Measurements from ENCODE around the gene RBM4B.

The RBM4B gene

GRCh38 chr11:66707486-66707885, 29.8 kb upstream of the RBM4B start:
- no peaks in the 10 kb centered on the region for H3K4me1 ChIP-seq (ENCODE audit: control insufficient read depth in 1 of 2, insufficient read depth in 2 of 2, low read length in 2 of 2)
- no peaks in the 10 kb centered on the region for H3K9me3 ChIP-seq (ENCODE audit: control insufficient read depth in 1 of 2, low read length in 2 of 2)
- H3K27ac ChIP-seq (ENCODE audit: low read depth, low read length): no peak overlapping the region
- no peaks in the 10 kb centered on the region for H3K36me3 ChIP-seq (ENCODE audit: control insufficient read depth in 1 of 2, insufficient read depth in 2 of 2, low read length in 2 of 2)
- no peaks in the 10 kb centered on the region for H3K27me3 ChIP-seq (ENCODE audit: control insufficient read depth in 1 of 2, insufficient read depth in 2 of 2, low read length in 2 of 2)
- H3K9ac ChIP-seq (ENCODE audit: low read depth in 1 of 2, low read length in 2 of 2): no peak overlapping the region
- no peak overlapping the region for H3K4me3 ChIP-seq (ENCODE audit: low read depth in 1 of 2, low read length in 2 of 2)

- H3K27ac ChIP-seq (ENCODE audit: low read depth, low read length): no peak overlapping the region
- H3K4me1 ChIP-seq (ENCODE audit: control insufficient read depth in 1 of 2, insufficient read depth in 2 of 2, low read length in 2 of 2): no peaks in the 10 kb centered on the region
- H3K9ac ChIP-seq (ENCODE audit: low read depth in 1 of 2, low read length in 2 of 2): no peak overlapping the region
- no peaks in the 10 kb centered on the region for H3K9me3 ChIP-seq (ENCODE audit: control insufficient read depth in 1 of 2, low read length in 2 of 2)
- no peak overlapping the region for H3K4me3 ChIP-seq (ENCODE audit: low read depth in 1 of 2, low read length in 2 of 2)
- no peaks in the 10 kb centered on the region for H3K36me3 ChIP-seq (ENCODE audit: control insufficient read depth in 1 of 2, insufficient read depth in 2 of 2, low read length in 2 of 2)
- no peaks in the 10 kb centered on the region for H3K27me3 ChIP-seq (ENCODE audit: control insufficient read depth in 1 of 2, insufficient read depth in 2 of 2, low read length in 2 of 2)
Observed at GRCh38 chr11:66706989-66707388, 29.3 kb upstream of the RBM4B start.

GRCh38 chr11:66705587-66706335, 28.1 kb upstream of the RBM4B start:
- Histone ChIP-seq H3K36me3 (ENCODE audit: control insufficient read depth in 1 of 2, insufficient read depth in 2 of 2, low read length in 2 of 2) (no peaks in the 10 kb centered on the region), H3K9ac (ENCODE audit: low read depth in 1 of 2, low read length in 2 of 2) (no peak overlapping the region), H3K27ac (ENCODE audit: low read depth, low read length) (no peak overlapping the region), H3K27me3 (ENCODE audit: control insufficient read depth in 1 of 2, insufficient read depth in 2 of 2, low read length in 2 of 2) (no peaks in the 10 kb centered on the region), H3K9me3 (ENCODE audit: control insufficient read depth in 1 of 2, low read length in 2 of 2) (no peaks in the 10 kb centered on the region), H3K4me3 (ENCODE audit: low read depth in 1 of 2, low read length in 2 of 2) (no peak overlapping the region), H3K4me1 (ENCODE audit: control insufficient read depth in 1 of 2, insufficient read depth in 2 of 2, low read length in 2 of 2) (no peaks in the 10 kb centered on the region)

GRCh38 chr11:66704659-66705360, 27.1 kb upstream of the RBM4B start:
- no peaks in the 10 kb centered on the region for H3K4me1 ChIP-seq (ENCODE audit: control insufficient read depth in 1 of 2, insufficient read depth in 2 of 2, low read length in 2 of 2)
- H3K4me3 ChIP-seq (ENCODE audit: low read depth in 1 of 2, low read length in 2 of 2): no peak overlapping the region
- H3K27me3 ChIP-seq (ENCODE audit: control insufficient read depth in 1 of 2, insufficient read depth in 2 of 2, low read length in 2 of 2): no peaks in the 10 kb centered on the region
- H3K9me3 ChIP-seq (ENCODE audit: control insufficient read depth in 1 of 2, low read length in 2 of 2): no peaks in the 10 kb centered on the region
- no peak overlapping the region for H3K9ac ChIP-seq (ENCODE audit: low read depth in 1 of 2, low read length in 2 of 2)
- no peaks in the 10 kb centered on the region for H3K36me3 ChIP-seq (ENCODE audit: control insufficient read depth in 1 of 2, insufficient read depth in 2 of 2, low read length in 2 of 2)
- no peak overlapping the region for H3K27ac ChIP-seq (ENCODE audit: low read depth, low read length)

- Histone ChIP-seq H3K27ac (ENCODE audit: low read depth, low read length) (no peak overlapping the region), H3K4me1 (ENCODE audit: control insufficient read depth in 1 of 2, insufficient read depth in 2 of 2, low read length in 2 of 2) (no peaks in the 10 kb centered on the region), H3K9me3 (ENCODE audit: control insufficient read depth in 1 of 2, low read length in 2 of 2) (no peaks in the 10 kb centered on the region), H3K9ac (ENCODE audit: low read depth in 1 of 2, low read length in 2 of 2) (no peak overlapping the region), H3K27me3 (ENCODE audit: control insufficient read depth in 1 of 2, insufficient read depth in 2 of 2, low read length in 2 of 2) (no peaks in the 10 kb centered on the region), H3K36me3 (ENCODE audit: control insufficient read depth in 1 of 2, insufficient read depth in 2 of 2, low read length in 2 of 2) (no peaks in the 10 kb centered on the region), H3K4me3 (ENCODE audit: low read depth in 1 of 2, low read length in 2 of 2) (no peak overlapping the region)
Observed at GRCh38 chr11:66701432-66702240, 23.9 kb upstream of the RBM4B start.

GRCh38 chr11:66700742-66701141, 23.1 kb upstream of the RBM4B start:
- H3K9me3 ChIP-seq (ENCODE audit: control insufficient read depth in 1 of 2, low read length in 2 of 2): no peaks in the 10 kb centered on the region
- no peak overlapping the region for H3K27ac ChIP-seq (ENCODE audit: low read depth, low read length)
- no peaks in the 10 kb centered on the region for H3K36me3 ChIP-seq (ENCODE audit: control insufficient read depth in 1 of 2, insufficient read depth in 2 of 2, low read length in 2 of 2)
- H3K4me1 ChIP-seq (ENCODE audit: control insufficient read depth in 1 of 2, insufficient read depth in 2 of 2, low read length in 2 of 2): no peaks in the 10 kb centered on the region
- no peak overlapping the region for H3K4me3 ChIP-seq (ENCODE audit: low read depth in 1 of 2, low read length in 2 of 2)
- no peak overlapping the region for H3K9ac ChIP-seq (ENCODE audit: low read depth in 1 of 2, low read length in 2 of 2)
- H3K27me3 ChIP-seq (ENCODE audit: control insufficient read depth in 1 of 2, insufficient read depth in 2 of 2, low read length in 2 of 2): no peaks in the 10 kb centered on the region

- Histone ChIP-seq H3K4me3 (ENCODE audit: low read depth in 1 of 2, low read length in 2 of 2) (no peak overlapping the region), H3K36me3 (ENCODE audit: control insufficient read depth in 1 of 2, insufficient read depth in 2 of 2, low read length in 2 of 2) (no peaks in the 10 kb centered on the region), H3K9me3 (ENCODE audit: control insufficient read depth in 1 of 2, low read length in 2 of 2) (no peaks in the 10 kb centered on the region), H3K9ac (ENCODE audit: low read depth in 1 of 2, low read length in 2 of 2) (no peak overlapping the region), H3K4me1 (ENCODE audit: control insufficient read depth in 1 of 2, insufficient read depth in 2 of 2, low read length in 2 of 2) (no peaks in the 10 kb centered on the region), H3K27ac (ENCODE audit: low read depth, low read length) (no peak overlapping the region), H3K27me3 (ENCODE audit: control insufficient read depth in 1 of 2, insufficient read depth in 2 of 2, low read length in 2 of 2) (no peaks in the 10 kb centered on the region)
Observed at GRCh38 chr11:66700337-66700736, 22.6 kb upstream of the RBM4B start.

GRCh38 chr11:66698491-66698890, 20.8 kb upstream of the RBM4B start:
- Histone ChIP-seq H3K4me3 (ENCODE audit: low read depth in 1 of 2, low read length in 2 of 2) (no peak overlapping the region), H3K9me3 (ENCODE audit: control insufficient read depth in 1 of 2, low read length in 2 of 2) (no peaks in the 10 kb centered on the region), H3K9ac (ENCODE audit: low read depth in 1 of 2, low read length in 2 of 2) (no peak overlapping the region), H3K27ac (ENCODE audit: low read depth, low read length) (no peak overlapping the region), H3K27me3 (ENCODE audit: control insufficient read depth in 1 of 2, insufficient read depth in 2 of 2, low read length in 2 of 2) (no peaks in the 10 kb centered on the region), H3K4me1 (ENCODE audit: control insufficient read depth in 1 of 2, insufficient read depth in 2 of 2, low read length in 2 of 2) (no peaks in the 10 kb centered on the region), H3K36me3 (ENCODE audit: control insufficient read depth in 1 of 2, insufficient read depth in 2 of 2, low read length in 2 of 2) (no peaks in the 10 kb centered on the region)

- no peak overlapping the region for H3K4me3 ChIP-seq (ENCODE audit: low read depth in 1 of 2, low read length in 2 of 2)
- H3K27ac ChIP-seq (ENCODE audit: low read depth, low read length): no peak overlapping the region
- no peaks in the 10 kb centered on the region for H3K36me3 ChIP-seq (ENCODE audit: control insufficient read depth in 1 of 2, insufficient read depth in 2 of 2, low read length in 2 of 2)
- H3K27me3 ChIP-seq (ENCODE audit: control insufficient read depth in 1 of 2, insufficient read depth in 2 of 2, low read length in 2 of 2): no peaks in the 10 kb centered on the region
- no peaks in the 10 kb centered on the region for H3K9me3 ChIP-seq (ENCODE audit: control insufficient read depth in 1 of 2, low read length in 2 of 2)
- no peaks in the 10 kb centered on the region for H3K4me1 ChIP-seq (ENCODE audit: control insufficient read depth in 1 of 2, insufficient read depth in 2 of 2, low read length in 2 of 2)
- no peak overlapping the region for H3K9ac ChIP-seq (ENCODE audit: low read depth in 1 of 2, low read length in 2 of 2)
Observed at GRCh38 chr11:66697988-66698387, 20.3 kb upstream of the RBM4B start.

- H3K27ac ChIP-seq (ENCODE audit: low read depth, low read length): no peak overlapping the region
- H3K36me3 ChIP-seq (ENCODE audit: control insufficient read depth in 1 of 2, insufficient read depth in 2 of 2, low read length in 2 of 2): no peaks in the 10 kb centered on the region
- H3K27me3 ChIP-seq (ENCODE audit: control insufficient read depth in 1 of 2, insufficient read depth in 2 of 2, low read length in 2 of 2): no peaks in the 10 kb centered on the region
Observed at GRCh38 chr11:66696146-66696545, 18.5 kb upstream of the RBM4B start.

More at GRCh38 chr11:66696146-66696545, 18.5 kb upstream of the RBM4B start:
- Histone ChIP-seq H3K4me1 (ENCODE audit: control insufficient read depth in 1 of 2, insufficient read depth in 2 of 2, low read length in 2 of 2) (no peaks in the 10 kb centered on the region), H3K9ac (ENCODE audit: low read depth in 1 of 2, low read length in 2 of 2) (no peak overlapping the region), H3K4me3 (ENCODE audit: low read depth in 1 of 2, low read length in 2 of 2) (no peak overlapping the region), H3K9me3 (ENCODE audit: control insufficient read depth in 1 of 2, low read length in 2 of 2) (no peaks in the 10 kb centered on the region)

All from duodenal mucosa (tissue), 2 donors.